Right lobe of liver (tissue), 6 donors: ENCODE measurements around the gene MSL1. TPM values are rescaled to one million over a fixed set of nuclear protein-coding genes. Genes with fewer than 3 reads are reported as not detected.
A peak's percentile ranks its signal among the peaks of the same experiment; 100 is the strongest.

ENCODE experiments used
- ATAC-seq, 4 donors: fragments of 200-7000 bp; cut with Tn5 transposase; one replicate each; pipeline ENCODE4 v1.9.1; 2020; ENCODE audit warnings: mild to moderate bottlenecking in 4 of 4, moderate library complexity in 4 of 4
- DNase-seq, 3 donors: peaks; one replicate each; pipeline ENCODE4 v3.0.0-alpha.2; 2020
- H3K27ac ChIP-seq, 3 donors: fragments of 200-600 bp; one replicate each; pipeline ENCODE4 v1.8.0; 2022
- H3K27me3 ChIP-seq, 2 donors: fragments of 200-600 bp; one replicate each; pipeline ENCODE4 v1.8.0; 2022
- H3K36me3 ChIP-seq, 4 donors: fragments of 200-600 bp; sonication (generic) in 1 of 4; one replicate each; pipeline versions ENCODE4 v1.5.1 to v1.8.0; 2017 to 2022; ENCODE audit warnings: control low read depth in 1 of 4
- H3K4me1 ChIP-seq, 4 donors: fragments of 200-600 bp; sonication (generic) in 1 of 4; one replicate each; pipeline versions ENCODE4 v1.5.1 to v1.8.0; 2017 to 2022; ENCODE audit warnings: control low read depth in 1 of 4
- H3K4me3 ChIP-seq, 3 donors: fragments of 200-600 bp; one replicate each; pipeline ENCODE4 v1.8.0; 2022
- H3K9me3 ChIP-seq, 4 donors: fragments of 200-600 bp; sonication (generic) in 1 of 4; one replicate each; pipeline versions ENCODE4 v1.5.1 to v1.8.0; 2017 to 2022; ENCODE audit warnings: control low read depth in 1 of 4
- POLR2A ChIP-seq: fragments of 450-650 bp; IDR thresholded peaks from one replicate; pipeline ENCODE4 v1.6.1; 2017; ENCODE audit warnings: antibody characterized with exemption, mild to moderate bottlenecking
- WGBS: methylation state at CpG from one replicate; pipeline ENCODE4 v1.1.6; 2018; ENCODE audit warnings: low coverage, low lambda C conversion rate; ENCODE audit not compliant: insufficient coverage; ENCODE audit errors: missing lambda C conversion rate; 5-methylcytosine and 5-hydroxymethylcytosine counted together
- intact Hi-C, 2 donors: fragments of 100-400 bp; cut with DNase I; formaldehyde crosslinking; loops; one replicate each; pipeline versions ENCODE4 v1.11.2 to v1.14.1; 2022
- total RNA-seq, 6 experiments: library from RNA; depleted of rRNA in 2 of 6; stranded (reverse); fragments of >200 nt in 2 of 6; fragmentation: NEBNext Ultra II Directional in 3 of 6; extraction: Animal tissue kit (Norgen Biotek cat#: 25700) in 3 of 6; gene quantifications; one replicate each; pipeline versions ENCODE4 v1.1.0 to v1.2.4, GENCODE V29; 2016 to 2023
- TF ChIP-seq, protein P1 (sequence below), 4 donors: fragments of 200-600 bp in 3 of 4; fragments of 450-650 bp in 1 of 4; IDR thresholded peaks; one replicate each; pipeline versions ENCODE4 v1.5.1 to v1.8.0; 2016 to 2022; ENCODE audit warnings: antibody characterized with exemption in 4 of 4, mild to moderate bottlenecking in 2 of 4
- donor health status: DM: no; HTN: yes; CAD: no.
- donor health status: DM: no; HTN: no; CAD: no.
- donor health status: DM: no; HTN: no; CAD: no.
- donor health status: DM: no; HTN: yes; CAD: no.
- donor health status: DM: no; HTN: yes; CAD: no.

The MSL1 gene
- total RNA-seq, 6 experiments from 2014 or later: 31.1 to 43.8 (median 36.0) TPM

DNA sequence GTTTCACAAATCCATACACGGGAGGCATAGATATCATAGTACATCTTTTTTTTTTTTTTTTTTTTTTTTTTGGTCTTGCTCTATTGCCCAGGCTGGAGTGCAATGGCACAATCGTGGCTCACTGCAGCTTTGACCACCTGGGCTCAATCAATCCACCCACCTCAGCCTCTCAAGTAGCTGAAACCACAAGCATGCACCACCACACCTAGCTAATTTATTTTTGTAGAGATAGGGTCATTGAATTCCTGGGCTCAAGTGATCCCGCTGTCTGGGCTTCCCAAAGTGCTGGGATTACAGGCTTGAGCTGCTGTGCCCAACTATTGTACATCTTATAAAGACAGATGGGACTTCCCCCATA is 52.0 kb downstream of the MSL1 start:
- H3K36me3 ChIP-seq: peaks cover 8 to 34% (median 21%) of the 10 kb centered on the region in 4 donors
- ATAC-seq: no peak
- intact Hi-C loops: loop anchor here in 1 of 2 donors (10.0 kb wide), 2 partner anchors 119 to 159 kb away; partner anchors contain the start of genes CSF3 and MED24

DNA sequence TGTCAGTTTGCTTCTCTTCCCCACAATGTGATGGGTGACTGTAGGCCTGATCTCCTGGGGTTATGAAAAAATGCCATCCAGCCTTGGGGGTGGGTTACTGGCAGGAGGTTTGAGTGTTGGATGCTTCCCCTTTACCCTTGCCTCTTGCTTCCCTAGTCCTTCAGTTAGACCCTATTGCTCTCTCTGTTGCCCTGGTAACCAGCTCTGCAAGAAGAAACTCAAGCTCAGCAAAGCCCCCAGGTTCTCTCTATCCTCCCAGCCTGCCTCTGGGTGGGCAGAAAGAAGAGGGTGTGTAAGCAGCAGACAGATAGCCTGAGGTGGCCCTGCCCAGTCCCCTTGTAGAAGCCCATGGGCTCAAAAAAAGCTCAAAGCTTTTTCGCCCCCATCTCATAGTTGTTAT is 52.7 kb downstream of the MSL1 start:
- no peaks in the 10 kb centered on the region for H3K9me3 ChIP-seq
- WGBS: 100% methylated on average over 1 of the region's 1 CpG
- H3K4me1 ChIP-seq: peaks cover 0 to 25% (median 9%) of the 10 kb centered on the region in 4 donors
- no peak overlapping the region for H3K27ac ChIP-seq
- TF ChIP-seq POLR2A: no peak
- TF ChIP-seq, protein P1, sequence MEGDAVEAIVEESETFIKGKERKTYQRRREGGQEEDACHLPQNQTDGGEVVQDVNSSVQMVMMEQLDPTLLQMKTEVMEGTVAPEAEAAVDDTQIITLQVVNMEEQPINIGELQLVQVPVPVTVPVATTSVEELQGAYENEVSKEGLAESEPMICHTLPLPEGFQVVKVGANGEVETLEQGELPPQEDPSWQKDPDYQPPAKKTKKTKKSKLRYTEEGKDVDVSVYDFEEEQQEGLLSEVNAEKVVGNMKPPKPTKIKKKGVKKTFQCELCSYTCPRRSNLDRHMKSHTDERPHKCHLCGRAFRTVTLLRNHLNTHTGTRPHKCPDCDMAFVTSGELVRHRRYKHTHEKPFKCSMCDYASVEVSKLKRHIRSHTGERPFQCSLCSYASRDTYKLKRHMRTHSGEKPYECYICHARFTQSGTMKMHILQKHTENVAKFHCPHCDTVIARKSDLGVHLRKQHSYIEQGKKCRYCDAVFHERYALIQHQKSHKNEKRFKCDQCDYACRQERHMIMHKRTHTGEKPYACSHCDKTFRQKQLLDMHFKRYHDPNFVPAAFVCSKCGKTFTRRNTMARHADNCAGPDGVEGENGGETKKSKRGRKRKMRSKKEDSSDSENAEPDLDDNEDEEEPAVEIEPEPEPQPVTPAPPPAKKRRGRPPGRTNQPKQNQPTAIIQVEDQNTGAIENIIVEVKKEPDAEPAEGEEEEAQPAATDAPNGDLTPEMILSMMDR (IDR thresholded peaks at IDR 0.05): no peak
- H3K4me3 ChIP-seq: no peak overlapping the region
- DNase-seq (no peak), ATAC-seq (no peak)
- intact Hi-C loops: loop anchor here in 1 of 2 donors (10.0 kb wide), 2 partner anchors 120 to 160 kb away; partner anchors contain the start of genes CSF3 and MED24
- H3K36me3 ChIP-seq: peaks cover 8 to 27% (median 16%) of the 10 kb centered on the region in 4 donors
- H3K27me3 ChIP-seq: no peaks in the 10 kb centered on the region

More for the DNA sequence above, 52.0 kb downstream of the MSL1 start:
- WGBS: 53% methylated on average over 3 of the region's 3 CpGs
- H3K27me3 ChIP-seq: no peaks in the 10 kb centered on the region
- TF ChIP-seq, protein P1 (IDR thresholded peaks at IDR 0.05): no peak
- TF ChIP-seq POLR2A: no peak
- no peak overlapping the region for H3K27ac ChIP-seq
- DNase-seq: peak in 1 of 3 donors; percentile 3
- no peak overlapping the region for H3K4me3 ChIP-seq
- peaks cover 0 to 25% (median 9%) of the 10 kb centered on the region in 4 donors for H3K4me1 ChIP-seq
- H3K9me3 ChIP-seq: no peaks in the 10 kb centered on the region

DNA sequence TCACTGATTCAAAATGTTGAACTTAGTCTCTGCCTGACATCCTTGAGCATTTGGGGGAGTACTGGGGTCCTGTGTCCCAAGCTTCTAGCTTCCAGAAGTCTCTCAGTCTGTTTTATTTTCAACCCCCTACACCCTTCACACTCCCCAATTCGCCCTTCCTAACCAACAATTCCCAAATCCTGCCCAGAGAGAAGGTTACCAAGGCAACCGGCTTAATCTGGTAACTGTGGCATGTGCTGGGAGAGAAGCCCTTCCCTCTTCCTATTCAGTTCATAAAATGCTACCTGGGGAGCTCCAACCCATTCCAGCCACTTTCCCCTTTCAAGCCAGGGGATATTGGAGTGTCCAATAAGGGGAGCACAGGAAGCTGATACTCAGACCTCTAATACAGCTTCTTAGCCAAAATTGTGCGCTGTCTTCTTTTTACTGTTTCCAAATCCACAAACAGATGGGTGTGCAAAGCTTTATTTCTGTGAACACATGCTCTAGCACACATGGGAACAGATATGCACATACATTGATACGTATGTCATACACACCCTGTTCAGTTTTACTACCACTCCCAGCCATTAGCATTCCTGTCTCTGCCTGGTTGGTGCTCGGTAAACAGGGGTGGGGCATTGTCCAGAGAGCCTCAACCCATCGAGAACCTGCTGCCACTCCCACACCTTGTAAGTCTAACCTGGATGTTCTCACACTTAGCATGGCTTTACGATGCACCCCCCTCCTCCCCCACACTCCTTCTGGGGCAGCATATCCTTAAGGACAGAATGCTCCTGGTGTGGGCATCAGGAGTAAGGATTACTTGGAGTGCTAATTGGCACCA is 54.4 kb downstream of the MSL1 start:
- no peak overlapping the region for H3K27ac ChIP-seq
- 94% methylated on average over 5 of the region's 7 CpGs for WGBS
- no peak for ATAC-seq

DNA sequence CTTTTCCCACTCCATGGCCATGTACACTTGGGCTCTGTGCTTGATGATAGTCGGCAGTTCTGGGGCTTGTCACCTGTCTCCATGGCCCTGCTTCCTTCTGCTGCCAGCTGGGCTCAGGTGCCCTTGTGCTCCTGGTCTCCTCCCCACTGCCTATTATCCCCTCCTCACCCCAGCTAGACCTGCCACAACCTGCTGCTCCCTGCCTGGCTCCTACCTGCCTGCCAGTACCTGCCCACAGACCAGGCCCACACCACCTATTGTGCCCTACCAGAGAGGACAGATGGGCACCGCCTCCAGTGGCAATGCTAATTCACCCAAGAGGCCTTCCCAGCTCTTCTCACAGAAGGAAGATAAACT is 55.0 kb downstream of the MSL1 start:
- DNase-seq (peak in 1 of 3 donors; percentile 52), ATAC-seq (peak in 2 of 4 donors; percentile 2)
- H3K27me3 ChIP-seq: no peaks in the 10 kb centered on the region
- H3K4me1 ChIP-seq: peaks cover 0 to 36% (median 14%) of the 10 kb centered on the region in 4 donors
- 100% methylated on average over 1 of the region's 2 CpGs for WGBS
- peaks cover 0 to 5% (median under 1%) of the 10 kb centered on the region in 4 donors for H3K36me3 ChIP-seq
- peak overlapping the region in 1 of 3 donors; percentile 37 for H3K27ac ChIP-seq
- TF ChIP-seq POLR2A: no peak
- TF ChIP-seq, protein P1 (IDR thresholded peaks at IDR 0.05): no peak
- no peaks in the 10 kb centered on the region for H3K9me3 ChIP-seq
- intact Hi-C loops: loop anchor here in 1 of 2 donors (10.0 kb wide), 2 partner anchors 122 to 162 kb away; partner anchors contain the start of genes CSF3 and MED24
- peak overlapping the region in 1 of 3 donors; percentile 65 for H3K4me3 ChIP-seq

More for the DNA sequence above, 54.4 kb downstream of the MSL1 start:
- H3K4me3 ChIP-seq: no peak overlapping the region
- intact Hi-C loops: loop anchor here in 1 of 2 donors (10.0 kb wide), 2 partner anchors 121 to 161 kb away; partner anchors contain the start of genes CSF3 and MED24
- no peaks in the 10 kb centered on the region for H3K27me3 ChIP-seq
- peaks cover 0 to 36% (median 14%) of the 10 kb centered on the region in 4 donors for H3K4me1 ChIP-seq
- no peaks in the 10 kb centered on the region for H3K9me3 ChIP-seq
- H3K36me3 ChIP-seq: peaks cover 0 to 11% (median 6%) of the 10 kb centered on the region in 4 donors
- TF ChIP-seq, protein P1 (IDR thresholded peaks at IDR 0.05): no peak
- TF ChIP-seq POLR2A: no peak
- peak in 1 of 3 donors; percentile 27 for DNase-seq
